Erythroblast (primary cell): ENCODE data around the gene MZB1.
"Not testable (repeated sequence)": the region's sequence is repeated elsewhere in the genome, so short reads cannot be mapped to it uniquely, and the experiment has no call there.

ENCODE experiments used
- DNase-seq, 2 experiments: peaks; one replicate each; lab custom pipeline; 2025; lab: John Stamatoyannopoulos, UW
- GATA1 ChIP-seq: IDR thresholded peaks from 2 replicates; pipeline ENCODE4 v1.6.1; 2011; ENCODE audit warnings: low read depth, mild to moderate bottlenecking, control low read depth, low read length, moderate library complexity
- POLR2A ChIP-seq: IDR thresholded peaks from 2 replicates; pipeline ENCODE4 v1.6.1; 2011; ENCODE audit warnings: mild to moderate bottlenecking, low read length

The MZB1 gene

GRCh38 chr5:139415869-139416268 lies 26.2 kb upstream of the MZB1 start:
- TF ChIP-seq POLR2A (no peak), GATA1 (no peak)

GRCh38 chr5:139415221-139415861 lies 25.6 kb upstream of the MZB1 start:
- TF ChIP-seq GATA1 (no peak), POLR2A (no peak)
- no peak for DNase-seq

More at GRCh38 chr5:139415869-139416268, 26.2 kb upstream of the MZB1 start:
- DNase-seq: no peak

- DNase-seq: no peak
- TF ChIP-seq GATA1 (no peak), POLR2A (no peak)
Measured at GRCh38 chr5:139414581-139415130, 24.9 kb upstream of the MZB1 start.

- no peak for TF ChIP-seq GATA1
- no peak for TF ChIP-seq POLR2A
- no peak for DNase-seq
Measured at GRCh38 chr5:139413963-139414362, 24.2 kb upstream of the MZB1 start.

- TF ChIP-seq GATA1 (no peak), POLR2A (no peak)
- no peak for DNase-seq
Measured at GRCh38 chr5:139413153-139413552, 23.4 kb upstream of the MZB1 start.

GRCh38 chr5:139410993-139411828 lies 21.5 kb upstream of the MZB1 start:
- DNase-seq: no peak
- no peak for TF ChIP-seq POLR2A

- TF ChIP-seq GATA1 (no peak), POLR2A (no peak)
- no peak for DNase-seq
Measured at GRCh38 chr5:139410121-139410992, 20.6 kb upstream of the MZB1 start.

GRCh38 chr5:139409116-139409515 lies 19.4 kb upstream of the MZB1 start:
- DNase-seq: not testable (repeated sequence)

- TF ChIP-seq GATA1: no peak
- no peak for TF ChIP-seq POLR2A
- DNase-seq: no peak
Measured at GRCh38 chr5:139408191-139408590, 18.5 kb upstream of the MZB1 start.

- DNase-seq: no peak
- TF ChIP-seq GATA1: no peak
Measured at GRCh38 chr5:139407517-139407916, 17.8 kb upstream of the MZB1 start.

GRCh38 chr5:139406963-139407362 lies 17.2 kb upstream of the MZB1 start:
- DNase-seq: peak in 1 of 2 experiments; percentile 26
- TF ChIP-seq POLR2A: no peak
- no peak for TF ChIP-seq GATA1

GRCh38 chr5:139404484-139404840 lies 14.7 kb upstream of the MZB1 start:
- no peak for TF ChIP-seq POLR2A
- no peak for TF ChIP-seq GATA1
- DNase-seq: no peak

GRCh38 chr5:139403787-139404483 lies 14.2 kb upstream of the MZB1 start, which contains the start of gene SPATA24:
SPATA24 (minus strand) TSS chr5:139404089; CDS start chr5:139404060, 29 bp downstream.
- TF ChIP-seq POLR2A (peak; percentile 42), GATA1 (no peak)
- DNase-seq: peak; percentile 93 to 94

GRCh38 chr5:139403418-139403786 lies 13.7 kb upstream of the MZB1 start:
- TF ChIP-seq POLR2A (no peak), GATA1 (no peak)
- peak in 1 of 2 experiments; percentile 40 for DNase-seq
